Activated naive CD4-positive, alpha-beta T cell treated with anti-CD3 and anti-CD28 coated beads for 36 hours (primary cell): ENCODE results near the gene CLHC1. TPM values are rescaled to one million over a fixed set of nuclear protein-coding genes. Genes with fewer than 3 reads are reported as not detected.

Experiments
- CTCF ChIA-PET: fragments of 350-600 bp; sonication (Branson Sonifier 250); formaldehyde crosslinking; loops from one replicate; lab custom pipeline; 2021; ENCODE audit warnings: antibody characterized with exemption; lab: Charles Lee
- DNase-seq: peaks from one replicate; pipeline ENCODE4 v3.0.0-alpha.2; 2020
- H3K27ac Mint-ChIP-seq: one replicate; pipeline ENCODE4 v1.8.0; 2021; ENCODE audit warnings: mild to moderate bottlenecking, mixed read lengths
- H3K27me3 Mint-ChIP-seq: one replicate; pipeline ENCODE4 v1.8.0; 2021; ENCODE audit warnings: low read depth, mixed read lengths
- H3K36me3 Mint-ChIP-seq: one replicate; pipeline ENCODE4 v1.8.0; 2021; ENCODE audit warnings: low read depth, mixed read lengths
- H3K4me1 Mint-ChIP-seq: one replicate; pipeline ENCODE4 v1.8.0; 2021; ENCODE audit warnings: low read depth, mixed read lengths
- H3K4me3 Mint-ChIP-seq: one replicate; pipeline ENCODE4 v1.8.0; 2021; ENCODE audit warnings: mild to moderate bottlenecking, moderate library complexity, mixed read lengths
- H3K9me3 Mint-ChIP-seq: one replicate; pipeline ENCODE4 v1.8.0; 2021; ENCODE audit warnings: mixed read lengths
- intact Hi-C: fragments of 100-400 bp; cut with micrococcal nuclease; formaldehyde crosslinking; loops from one replicate; pipeline ENCODE4 v1.15.1; 2023
- total RNA-seq, 2 experiments: library from RNA; stranded (reverse); gene quantifications; one replicate each; pipeline ENCODE4 v1.2.3, GENCODE V29; 2021

Gene CLHC1
- total RNA-seq, 2 experiments from 2014 or later = 2.4 to 3.1 TPM

DNA sequence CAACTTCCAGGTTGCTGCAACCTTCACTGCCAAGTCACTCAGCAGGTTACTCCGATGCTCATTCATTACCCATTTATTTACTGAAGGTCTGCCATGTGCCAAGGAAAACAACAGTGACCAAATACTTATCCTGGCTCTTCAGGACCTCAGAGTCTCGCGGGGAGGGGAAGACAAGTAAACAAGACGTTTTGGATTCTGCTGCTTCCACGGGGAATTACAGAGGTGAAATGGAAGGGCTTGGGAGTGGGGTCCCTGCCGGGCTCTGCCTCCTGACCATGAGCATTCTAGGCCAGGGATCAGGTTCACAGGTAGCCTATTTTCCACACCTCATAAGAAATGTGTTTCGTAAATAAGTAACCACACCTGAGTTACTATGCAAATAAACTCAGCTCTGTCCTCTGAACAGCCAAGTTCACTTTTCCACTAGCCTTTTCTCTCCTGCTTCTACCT, 68.1 kb downstream of the CLHC1 start:
- Mint-ChIP-seq H3K27ac (no peak overlapping the region), H3K36me3 (no peaks in the 10 kb centered on the region), H3K4me3 (no peak overlapping the region), H3K4me1 (peaks cover 3% of the 10 kb centered on the region), H3K9me3 (no peaks in the 10 kb centered on the region), H3K27me3 (no peaks in the 10 kb centered on the region)
- DNase-seq = no peak
- intact Hi-C loops = no loop called here
- CTCF ChIA-PET = interaction anchor here (0.5 to 1.7 kb wide), 3 partner anchors 12 to 264 kb away, joined by 4 read pairs; no protein-coding TSS in a partner anchor

DNA sequence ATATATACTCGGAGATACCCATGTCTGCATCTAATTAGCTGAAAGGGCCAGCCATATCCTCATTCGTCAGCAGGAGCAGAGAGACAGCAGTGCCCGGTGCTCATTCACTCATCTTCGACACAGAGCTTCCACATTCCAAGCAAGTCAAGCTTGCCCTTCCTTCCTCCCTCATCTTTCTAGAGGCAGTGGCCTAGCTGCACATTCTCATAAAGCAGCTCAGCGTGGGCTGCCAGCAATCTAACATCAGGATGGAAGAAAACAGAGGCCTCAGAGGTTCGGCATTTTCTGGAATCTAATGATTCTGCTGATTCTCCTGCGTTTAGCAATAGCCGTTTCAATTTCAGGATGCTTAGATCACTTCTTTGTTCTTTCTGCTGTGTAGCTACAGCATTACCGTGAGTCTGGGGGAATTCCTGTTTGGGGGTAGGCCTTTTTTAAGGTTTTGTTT, 68.8 kb downstream of the CLHC1 start:
- CTCF ChIA-PET = interaction anchor here (1.6 kb wide), 1 partner anchor 263 kb away, joined by 4 read pairs; no protein-coding TSS in a partner anchor
- no peaks in the 10 kb centered on the region for H3K4me1 Mint-ChIP-seq
- H3K4me3 Mint-ChIP-seq = no peak overlapping the region
- intact Hi-C loops = no loop called here
- H3K9me3 Mint-ChIP-seq = no peaks in the 10 kb centered on the region
- no peak for DNase-seq
- H3K27me3 Mint-ChIP-seq = no peaks in the 10 kb centered on the region
- no peak overlapping the region for H3K27ac Mint-ChIP-seq
- H3K36me3 Mint-ChIP-seq = no peaks in the 10 kb centered on the region

DNA sequence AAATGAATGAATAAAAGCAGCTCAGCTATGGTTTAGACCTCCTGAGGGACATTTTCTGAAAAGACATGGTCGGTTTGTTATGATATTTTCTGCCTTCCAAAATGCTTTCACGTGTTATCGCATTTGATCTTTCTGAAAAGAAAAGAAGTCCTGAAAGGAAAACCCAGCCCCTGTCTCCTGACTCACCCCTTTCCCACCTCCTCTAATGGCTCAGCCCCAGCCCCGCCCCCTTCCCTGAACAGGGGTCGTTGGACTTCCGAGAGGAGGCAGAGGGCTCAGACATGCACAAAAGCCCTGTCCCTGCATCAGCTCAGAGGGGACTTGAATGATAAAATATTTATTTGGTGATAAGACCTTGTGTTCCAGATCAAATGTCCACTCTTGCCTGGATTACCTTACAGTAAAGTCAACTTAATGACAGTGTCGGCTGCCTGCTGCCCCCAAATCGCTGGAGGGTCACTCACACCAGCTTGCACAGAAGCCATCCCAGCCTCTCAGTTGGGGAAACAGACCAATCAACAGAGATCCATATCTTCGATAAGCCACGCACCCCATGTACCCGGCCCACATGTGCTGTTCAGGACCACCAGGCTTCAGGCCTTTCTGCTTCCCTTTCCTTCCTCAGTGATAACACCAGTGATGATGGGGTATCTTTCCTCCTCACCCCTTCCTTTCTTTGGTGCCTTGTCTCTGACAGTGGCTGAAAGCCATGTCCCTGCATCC, 69.6 kb downstream of the CLHC1 start:
- H3K4me1 Mint-ChIP-seq = peaks cover 5% of the 10 kb centered on the region
- no peak overlapping the region for H3K27ac Mint-ChIP-seq
- no peaks in the 10 kb centered on the region for H3K9me3 Mint-ChIP-seq
- H3K36me3 Mint-ChIP-seq = no peaks in the 10 kb centered on the region
- no peak overlapping the region for H3K4me3 Mint-ChIP-seq
- CTCF ChIA-PET = no interaction called here
- H3K27me3 Mint-ChIP-seq = no peaks in the 10 kb centered on the region
- no peak for DNase-seq
- intact Hi-C loops = no loop called here

DNA sequence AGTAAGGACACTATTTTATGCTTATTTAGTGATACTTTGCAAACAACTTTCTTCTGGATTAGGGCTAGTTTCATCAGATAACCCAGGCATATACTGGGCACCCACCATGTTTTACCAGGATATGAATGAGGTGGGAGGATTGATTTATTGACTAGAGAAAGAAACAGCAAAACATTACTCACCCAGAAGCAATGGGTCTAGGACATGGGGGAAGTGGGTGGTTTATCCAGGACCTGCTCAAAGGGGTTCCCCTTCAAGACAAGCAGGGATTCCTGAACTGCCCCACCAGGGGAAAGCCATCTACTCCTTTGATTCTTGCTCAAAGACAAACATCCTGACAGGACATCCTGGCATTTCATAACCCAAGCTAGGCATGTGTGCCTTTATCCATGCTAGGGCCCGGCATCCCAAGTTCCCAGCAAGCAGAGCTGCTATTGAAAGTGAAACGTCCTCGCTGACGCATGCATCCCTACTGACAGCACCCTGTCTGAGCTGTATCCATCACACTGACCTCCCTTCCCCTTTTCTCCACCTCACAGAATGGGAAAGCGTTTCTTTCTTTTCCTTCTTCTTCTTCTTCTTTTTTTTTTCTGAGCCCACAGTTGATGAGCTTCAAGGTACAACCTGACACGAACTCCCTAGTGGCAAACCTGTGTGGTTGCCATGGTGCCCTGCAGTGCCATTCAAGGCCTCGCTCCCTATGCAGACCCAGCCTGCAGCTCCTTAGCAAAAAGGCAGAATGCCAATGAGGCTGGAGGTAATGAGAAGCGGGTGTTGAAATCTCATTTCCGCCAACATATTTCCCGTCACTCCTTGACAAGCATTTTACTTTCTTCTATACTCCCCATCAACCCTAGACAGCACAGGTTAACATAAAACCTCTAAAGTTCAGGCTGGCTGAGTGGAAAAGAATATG, 70.5 kb downstream of the CLHC1 start:
- peaks cover 9% of the 10 kb centered on the region for H3K4me1 Mint-ChIP-seq
- no peaks in the 10 kb centered on the region for H3K27me3 Mint-ChIP-seq
- CTCF ChIA-PET = no interaction called here
- DNase-seq = no peak
- no peak overlapping the region for H3K27ac Mint-ChIP-seq
- no peaks in the 10 kb centered on the region for H3K9me3 Mint-ChIP-seq
- intact Hi-C loops = no loop called here
- no peaks in the 10 kb centered on the region for H3K36me3 Mint-ChIP-seq
- no peak overlapping the region for H3K4me3 Mint-ChIP-seq

DNA sequence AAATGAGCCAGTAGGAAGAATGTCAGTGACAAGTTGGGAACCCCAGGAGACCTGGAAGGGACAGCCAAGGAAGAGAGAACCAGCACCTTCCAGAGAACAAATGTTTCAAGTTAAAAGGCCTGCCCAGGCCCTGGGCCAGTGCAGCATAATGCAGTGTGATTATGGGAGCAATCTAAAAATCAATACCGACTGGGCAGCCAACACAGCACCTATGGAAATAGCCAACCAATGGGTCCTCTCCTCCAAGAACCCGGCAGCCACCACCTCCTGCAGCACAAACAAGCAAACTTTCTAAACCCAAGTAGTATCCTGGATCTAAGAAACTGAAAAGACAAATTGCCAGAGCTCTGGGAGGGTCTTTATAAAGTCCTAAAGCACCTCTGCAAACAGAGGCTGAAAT, 71.7 kb downstream of the CLHC1 start:
- peaks cover 9% of the 10 kb centered on the region for H3K4me1 Mint-ChIP-seq
- H3K27ac Mint-ChIP-seq = no peak overlapping the region
- CTCF ChIA-PET = interaction anchor here (0.7 kb wide), 1 partner anchor 204 kb away, joined by 3 read pairs; no protein-coding TSS in a partner anchor

DNA sequence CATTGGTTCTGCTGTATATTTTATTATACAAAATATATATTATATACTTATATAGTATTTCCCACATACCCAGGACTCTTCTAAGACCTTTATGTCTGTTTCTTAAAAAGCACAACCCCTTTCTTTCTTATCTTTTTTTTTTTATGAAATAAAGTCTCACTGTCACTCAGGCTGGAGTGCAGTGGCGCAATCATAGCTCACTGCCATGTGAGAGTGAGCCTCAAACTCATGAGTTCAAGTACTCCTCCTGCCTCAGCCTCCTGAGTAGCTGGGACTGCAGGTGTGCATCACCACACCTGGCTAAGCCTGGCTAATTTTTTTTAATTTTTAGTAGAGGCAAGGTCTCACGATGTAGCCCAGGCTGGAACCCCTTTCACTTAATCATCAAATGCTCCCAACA, 72.3 kb downstream of the CLHC1 start:
- no peaks in the 10 kb centered on the region for H3K36me3 Mint-ChIP-seq

More for the DNA sequence above, 71.7 kb downstream of the CLHC1 start:
- Mint-ChIP-seq H3K4me3 (no peak overlapping the region), H3K27me3 (no peaks in the 10 kb centered on the region), H3K9me3 (no peaks in the 10 kb centered on the region), H3K36me3 (no peaks in the 10 kb centered on the region)
- no peak for DNase-seq
- intact Hi-C loops = no loop called here

DNA sequence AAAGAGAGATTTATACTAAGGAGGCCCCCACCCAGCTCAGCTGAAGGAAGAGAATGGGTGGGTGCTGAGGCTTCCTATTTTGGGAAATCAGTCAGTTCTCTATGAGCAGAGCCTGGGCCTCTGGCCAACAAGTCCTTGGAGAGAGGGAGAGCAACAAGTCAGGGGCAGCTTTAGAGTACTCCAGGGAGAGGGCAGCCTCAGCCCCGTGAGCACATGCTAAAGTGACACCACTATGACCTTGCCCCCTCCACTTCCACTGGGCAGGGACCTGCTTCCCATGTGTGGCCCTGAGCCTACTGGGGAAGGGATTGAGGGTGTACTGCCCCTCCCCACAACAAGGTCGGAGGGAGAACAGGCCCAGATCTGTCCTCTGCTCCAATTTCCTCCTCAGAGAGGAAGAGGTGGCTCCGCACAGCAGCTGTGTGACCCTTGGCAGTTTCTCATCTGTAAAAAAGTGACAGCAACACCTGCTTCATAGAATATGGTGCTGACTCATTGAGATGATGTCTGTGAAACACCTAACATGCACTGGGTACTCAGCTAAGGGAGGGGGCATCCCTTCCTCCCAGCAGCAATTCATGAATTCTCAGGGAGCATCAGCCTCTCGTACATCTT, 72.9 kb downstream of the CLHC1 start:
- intact Hi-C loops = no loop called here
- CTCF ChIA-PET = interaction anchor here (0.6 to 1.2 kb wide), 3 partner anchors 9 to 173 kb away, joined by 3 read pairs; no protein-coding TSS in a partner anchor
- H3K9me3 Mint-ChIP-seq = no peaks in the 10 kb centered on the region

More for the DNA sequence above, 72.3 kb downstream of the CLHC1 start:
- Mint-ChIP-seq H3K4me3 (no peak overlapping the region), H3K9me3 (no peaks in the 10 kb centered on the region), H3K27me3 (no peaks in the 10 kb centered on the region), H3K27ac (no peak overlapping the region), H3K4me1 (peaks cover 9% of the 10 kb centered on the region)
- DNase-seq = no peak
- intact Hi-C loops = no loop called here
- CTCF ChIA-PET = interaction anchor here (0.6 to 1.2 kb wide), 3 partner anchors 9 to 204 kb away, joined by 3 read pairs; no protein-coding TSS in a partner anchor

DNA sequence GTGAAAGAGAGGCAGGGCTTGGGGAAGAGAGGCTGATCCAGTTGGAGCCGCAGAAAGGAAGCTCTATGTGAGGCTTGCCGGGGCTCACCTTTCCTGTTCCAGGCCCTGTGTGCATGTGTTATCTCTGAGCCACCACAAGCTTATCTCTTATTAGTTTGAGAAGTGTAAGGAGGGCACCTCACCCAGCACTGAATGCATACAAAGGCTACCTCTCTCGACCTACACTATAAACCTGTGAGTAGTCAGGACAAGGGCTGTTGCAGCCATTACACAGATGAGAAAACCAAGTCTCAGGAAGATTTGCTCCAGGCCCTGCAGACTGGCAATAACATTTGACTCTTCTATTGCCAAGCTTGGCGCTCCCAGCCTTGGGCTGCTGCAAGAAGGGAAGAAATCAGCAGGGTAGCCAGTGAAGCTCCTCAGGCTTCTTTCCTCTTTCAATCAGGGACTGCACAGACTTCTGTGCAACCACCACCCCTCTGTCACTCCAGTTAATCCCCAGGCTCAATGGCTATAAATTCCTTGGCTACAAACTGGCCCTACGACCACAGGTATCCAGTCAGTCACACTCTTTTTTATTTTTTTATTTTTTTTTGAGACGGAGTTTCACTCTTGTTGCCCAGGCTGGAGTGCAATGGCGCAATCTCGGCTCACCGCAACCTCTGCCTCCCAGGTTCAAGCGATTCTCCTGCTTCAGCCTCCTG, 73.8 kb downstream of the CLHC1 start:
- H3K36me3 Mint-ChIP-seq = no peaks in the 10 kb centered on the region
- CTCF ChIA-PET = interaction anchor here (0.7 to 1.2 kb wide), 2 partner anchors 89 to 172 kb away, joined by 3 read pairs; no protein-coding TSS in a partner anchor
- no peak overlapping the region for H3K27ac Mint-ChIP-seq

More for the DNA sequence above, 72.9 kb downstream of the CLHC1 start:
- H3K27me3 Mint-ChIP-seq = no peaks in the 10 kb centered on the region
- H3K4me3 Mint-ChIP-seq = no peak overlapping the region
- DNase-seq = no peak
- H3K4me1 Mint-ChIP-seq = peaks cover 9% of the 10 kb centered on the region
- no peaks in the 10 kb centered on the region for H3K36me3 Mint-ChIP-seq
- H3K27ac Mint-ChIP-seq = no peak overlapping the region

DNA sequence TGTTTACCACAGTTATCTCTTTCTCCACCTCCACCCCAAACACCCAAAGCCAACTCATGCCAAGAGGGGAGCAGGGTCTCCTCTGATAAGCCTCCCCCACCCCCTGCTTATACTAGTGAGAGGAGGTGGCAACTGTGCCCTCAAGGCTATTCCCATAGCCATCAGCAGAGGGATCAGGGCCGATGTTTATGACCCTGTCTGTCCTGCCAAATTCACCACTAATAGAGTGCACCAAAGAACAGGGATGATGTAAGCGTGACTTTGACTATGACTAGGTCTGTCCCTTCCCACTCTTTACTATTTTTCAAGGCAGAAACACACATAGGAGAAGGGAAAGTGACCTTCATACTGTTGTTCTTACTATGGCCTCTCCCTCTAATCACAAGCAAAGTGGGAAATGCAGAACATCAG, 74.6 kb downstream of the CLHC1 start:
- Mint-ChIP-seq H3K36me3 (no peaks in the 10 kb centered on the region), H3K4me1 (peaks cover 9% of the 10 kb centered on the region), H3K4me3 (no peak overlapping the region), H3K27me3 (no peaks in the 10 kb centered on the region), H3K27ac (no peak overlapping the region), H3K9me3 (no peaks in the 10 kb centered on the region)
- no peak for DNase-seq
- intact Hi-C loops = no loop called here
- CTCF ChIA-PET = interaction anchor here (1.4 kb wide), 1 partner anchor 13 kb away, joined by 3 read pairs; no protein-coding TSS in a partner anchor

More for the DNA sequence above, 73.8 kb downstream of the CLHC1 start:
- no peak for DNase-seq
- Mint-ChIP-seq H3K27me3 (no peaks in the 10 kb centered on the region), H3K9me3 (no peaks in the 10 kb centered on the region), H3K4me1 (peaks cover 9% of the 10 kb centered on the region), H3K4me3 (no peak overlapping the region)
- intact Hi-C loops = no loop called here

DNA sequence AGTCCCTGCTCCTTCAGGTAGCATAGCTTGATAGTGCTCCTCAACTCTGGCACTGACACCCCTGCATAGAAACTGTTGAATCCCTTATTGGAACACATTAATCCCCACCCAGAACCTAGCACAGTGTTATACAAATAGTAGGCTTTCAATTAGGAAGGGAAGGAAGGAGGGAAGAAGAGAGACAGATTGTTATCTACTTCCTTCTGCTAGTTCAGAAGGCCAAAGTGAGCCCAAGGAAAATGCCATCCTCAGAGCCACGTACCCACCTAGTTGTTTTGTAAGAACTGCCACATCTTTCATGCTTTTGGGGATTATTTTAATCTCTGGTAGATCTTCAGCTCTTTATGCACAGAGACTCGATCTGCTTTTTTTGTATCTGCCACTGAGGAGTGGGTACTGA, 75.1 kb downstream of the CLHC1 start:
- no peak for DNase-seq
- Mint-ChIP-seq H3K4me3 (no peak overlapping the region), H3K27me3 (no peaks in the 10 kb centered on the region), H3K27ac (peak overlapping the region; percentile 27), H3K9me3 (no peaks in the 10 kb centered on the region), H3K4me1 (peaks cover 9% of the 10 kb centered on the region), H3K36me3 (no peaks in the 10 kb centered on the region)
- CTCF ChIA-PET = interaction anchor here (1.4 kb wide), 1 partner anchor 14 kb away, joined by 3 read pairs; no protein-coding TSS in a partner anchor
- intact Hi-C loops = no loop called here

DNA sequence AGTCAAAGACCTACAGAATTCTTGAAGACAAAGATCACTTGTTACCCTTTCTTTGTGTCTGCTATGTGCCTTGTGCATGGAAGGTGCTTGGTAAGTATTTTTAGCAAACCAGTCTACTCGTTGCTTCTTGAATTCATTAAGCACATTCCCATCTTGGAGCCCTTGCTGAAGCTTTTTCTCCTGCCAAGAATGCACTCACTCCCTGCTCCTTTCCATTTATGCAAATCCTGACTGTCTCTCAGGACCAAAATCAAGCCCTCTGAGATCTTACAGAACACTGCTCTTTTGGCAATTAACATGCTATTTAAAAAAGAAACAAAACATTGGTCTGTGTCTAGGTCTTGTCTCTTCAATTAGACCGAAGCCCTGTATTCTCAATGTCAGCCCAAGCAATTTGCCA, 75.8 kb downstream of the CLHC1 start:
- CTCF ChIA-PET = interaction anchor here (1.4 to 3.2 kb wide), 2 partner anchors 12 to 15 kb away, joined by 3 to 12 read pairs; no protein-coding TSS in a partner anchor
- no peak for DNase-seq
- intact Hi-C loops = no loop called here
- H3K27me3 Mint-ChIP-seq = no peaks in the 10 kb centered on the region
- no peaks in the 10 kb centered on the region for H3K9me3 Mint-ChIP-seq
- no peak overlapping the region for H3K4me3 Mint-ChIP-seq
- H3K36me3 Mint-ChIP-seq = no peaks in the 10 kb centered on the region
- no peak overlapping the region for H3K27ac Mint-ChIP-seq
- peaks cover 9% of the 10 kb centered on the region for H3K4me1 Mint-ChIP-seq
